Left colon (tissue), 2 donors: ENCODE measurements around the gene DLGAP1. TPM values are rescaled to one million over a fixed set of nuclear protein-coding genes. Genes with fewer than 3 reads are reported as not detected.

ENCODE experiments used
- ATAC-seq: fragments of 200-7000 bp; cut with Tn5 transposase; one replicate; pipeline ENCODE4 v1.9.1; 2020; ENCODE audit warnings: mild to moderate bottlenecking, moderate library complexity
- DNase-seq, 2 donors: peaks; one replicate each; pipeline ENCODE4 v3.0.0-alpha.2; 2020
- intact Hi-C, 2 donors: fragments of 100-400 bp; cut with DNase I in 1 of 2; cut with micrococcal nuclease in 1 of 2; formaldehyde crosslinking; loops; one replicate each; pipeline versions ENCODE4 v1.11.2 to v1.14.0; 2022; cut with DNase I, micrococcal nuclease
- total RNA-seq, 2 donors: library from RNA; stranded (reverse); fragmentation: NEBNext Ultra II Directional; extraction: Animal tissue kit (Norgen Biotek cat#: 25700); gene quantifications; one replicate each; pipeline ENCODE4 v1.2.1, GENCODE V29; 2021
- donor health status: DM: no; HTN: no; CAD: no.
- donor health status: DM: yes; HTN: yes; CAD: no.

Gene DLGAP1
- total RNA-seq, 2 donors from 2014 or later = 0.95 to 2.2 TPM

GRCh38 chr18:4125627-4126230 lies 329.4 kb downstream of the DLGAP1 start:
- DNase-seq (no peak), ATAC-seq (no peak)
- intact Hi-C loops = no loop called here

DNA sequence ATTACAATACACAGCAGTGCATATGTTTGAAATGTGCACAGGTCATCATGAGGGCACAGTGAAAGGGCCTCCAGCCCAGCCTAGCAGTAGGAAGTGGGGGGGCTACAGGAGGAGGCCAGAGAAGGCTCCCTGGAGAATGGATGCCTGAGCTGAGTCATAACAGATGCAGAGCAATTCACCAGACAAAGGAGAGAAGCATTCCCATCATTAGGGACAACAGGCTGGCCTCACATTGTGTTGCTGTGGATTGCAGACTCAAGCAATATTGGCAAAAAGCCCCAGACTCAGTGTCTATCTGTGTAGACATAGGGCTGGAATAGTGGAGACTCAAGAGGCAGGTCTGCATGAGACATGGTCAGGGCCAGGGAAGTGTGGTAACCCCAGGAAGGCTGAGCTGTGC lies 329.9 kb downstream of the DLGAP1 start:
- DNase-seq (no peak), ATAC-seq (no peak)
- intact Hi-C loops = no loop called here

DNA sequence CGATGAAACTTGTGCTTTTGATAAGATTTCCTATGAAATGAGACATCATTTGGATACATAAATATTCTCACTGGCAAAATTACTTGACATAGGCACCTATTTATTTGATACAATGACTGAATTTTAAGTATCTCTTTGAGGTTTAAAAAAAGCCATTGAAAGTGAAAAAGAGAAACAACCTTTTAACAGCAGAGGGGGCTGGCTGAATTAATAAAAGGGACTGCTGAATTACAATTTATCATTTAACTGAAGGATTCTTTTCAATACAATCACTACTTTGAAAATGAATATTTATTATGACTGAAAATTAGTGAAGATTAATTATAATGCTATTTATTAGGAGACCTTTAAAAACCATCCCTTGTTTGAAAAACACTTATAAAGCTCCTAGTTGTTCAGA lies 335.3 kb downstream of the DLGAP1 start:
- DNase-seq (no peak), ATAC-seq (no peak)
- intact Hi-C loops = no loop called here

DNA sequence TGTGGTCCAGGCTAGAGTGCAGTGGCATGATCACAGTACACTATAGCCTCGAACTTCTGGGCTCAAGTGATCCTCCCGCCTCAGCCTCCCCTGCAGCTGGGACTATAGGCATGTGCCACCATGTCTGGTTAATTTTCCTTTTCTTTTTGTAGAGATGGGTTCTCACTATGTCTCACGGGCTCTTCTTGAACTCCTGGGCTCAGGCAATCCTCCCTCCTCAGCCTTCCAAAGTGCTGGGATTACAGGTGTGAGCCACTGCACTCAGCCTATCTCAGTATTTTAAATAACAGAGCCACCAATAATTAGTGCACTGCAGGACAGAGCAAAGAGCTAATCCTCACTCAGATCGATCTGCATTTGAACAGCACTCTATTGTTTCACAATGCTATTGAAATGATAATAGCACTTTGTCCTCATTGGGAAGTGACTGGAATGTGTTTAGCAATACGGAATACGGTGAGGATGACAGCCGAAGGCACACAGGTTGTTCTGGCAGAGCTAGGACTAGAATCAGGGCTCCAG lies 335.9 kb downstream of the DLGAP1 start:
- DNase-seq (no peak), ATAC-seq (no peak)
- intact Hi-C loops = no loop called here

DNA sequence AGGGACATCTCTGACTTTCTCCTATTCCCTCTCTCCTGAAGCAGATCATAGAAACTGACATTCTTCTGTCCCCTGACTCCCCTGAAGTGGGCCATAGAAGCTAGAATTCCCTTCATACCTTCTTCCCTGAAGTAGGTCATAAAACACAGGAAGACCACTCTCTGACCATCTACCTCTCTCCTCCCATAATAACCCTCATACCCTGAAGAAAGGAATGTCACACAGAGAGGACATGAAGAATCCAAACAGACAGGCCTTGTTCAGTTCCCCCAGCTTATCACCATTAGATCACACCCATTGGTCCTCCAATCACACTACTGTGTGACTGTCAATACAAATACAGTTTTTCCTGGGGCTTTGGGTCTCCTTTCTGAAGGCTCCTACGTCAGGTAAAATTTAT lies 347.1 kb downstream of the DLGAP1 start:
- DNase-seq = no peak
- ATAC-seq = no peak
- intact Hi-C loops = loop anchor here in 1 of 2 donors (10.0 kb wide), 1 partner anchor 947 kb away; no protein-coding TSS in a partner anchor

- intact Hi-C loops = loop anchor here in 1 of 2 donors (10.0 kb wide), 1 partner anchor 948 kb away; no protein-coding TSS in a partner anchor
- ATAC-seq (no peak), DNase-seq (no peak)
Observed at GRCh38 chr18:4107049-4107467, 348.0 kb downstream of the DLGAP1 start.

DNA sequence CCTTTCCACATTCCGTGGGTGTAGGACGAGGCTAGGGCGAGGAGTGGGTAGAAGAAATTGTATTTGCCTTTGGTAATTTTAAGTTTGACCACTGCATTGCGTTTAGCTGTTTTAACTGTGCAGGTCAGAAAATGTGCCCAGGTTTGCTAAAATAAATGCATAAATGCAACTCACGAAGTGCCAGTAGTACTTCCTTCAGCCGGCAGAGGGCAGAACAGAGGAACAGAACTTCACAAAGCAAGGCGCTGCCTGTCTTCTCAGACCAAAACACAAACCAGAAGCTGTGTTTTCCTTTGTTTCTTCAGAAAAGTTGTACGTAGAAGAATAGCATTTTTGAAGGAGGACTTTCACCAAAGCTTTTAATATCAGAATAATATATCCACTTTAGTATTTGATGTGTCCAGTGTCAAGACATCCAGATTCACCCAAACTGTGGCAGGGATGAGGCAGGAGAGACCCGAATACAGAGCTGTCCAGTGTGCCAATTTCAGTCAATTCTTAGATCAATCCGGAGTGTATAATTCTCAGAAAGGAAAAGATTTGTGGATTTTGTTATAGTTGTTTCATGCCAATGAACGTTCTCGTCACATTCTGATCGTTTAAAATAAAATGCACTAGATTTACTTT lies 348.6 kb downstream of the DLGAP1 start:
- DNase-seq = peak in 1 of 2 donors; percentile 63
- ATAC-seq = peak; percentile 51
- intact Hi-C loops = loop anchor here in 1 of 2 donors (10.0 kb wide), 1 partner anchor 948 kb away; no protein-coding TSS in a partner anchor

DNA sequence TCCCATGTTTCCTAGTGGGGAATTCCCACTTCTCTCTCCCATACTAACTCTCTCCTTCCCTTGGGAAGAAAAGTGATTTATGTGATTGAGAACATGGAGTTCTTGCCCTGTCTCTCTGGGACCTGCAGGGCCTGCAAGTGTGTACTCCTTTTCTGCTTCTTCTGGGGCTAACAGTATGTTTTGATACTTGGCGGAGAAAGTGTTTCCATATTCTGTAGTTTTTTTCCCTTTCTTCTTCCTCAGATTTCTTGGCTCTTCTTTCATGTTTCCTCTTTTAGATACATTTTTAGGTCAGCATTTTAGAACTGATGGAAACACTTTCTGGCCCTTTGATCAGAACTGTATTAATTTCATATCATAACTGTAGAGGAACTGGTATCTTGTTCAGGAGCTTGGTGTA lies 352.2 kb downstream of the DLGAP1 start:
- DNase-seq (no peak), ATAC-seq (no peak)
- intact Hi-C loops = loop anchor here in 1 of 2 donors (10.0 kb wide), 1 partner anchor 952 kb away; no protein-coding TSS in a partner anchor

DNA sequence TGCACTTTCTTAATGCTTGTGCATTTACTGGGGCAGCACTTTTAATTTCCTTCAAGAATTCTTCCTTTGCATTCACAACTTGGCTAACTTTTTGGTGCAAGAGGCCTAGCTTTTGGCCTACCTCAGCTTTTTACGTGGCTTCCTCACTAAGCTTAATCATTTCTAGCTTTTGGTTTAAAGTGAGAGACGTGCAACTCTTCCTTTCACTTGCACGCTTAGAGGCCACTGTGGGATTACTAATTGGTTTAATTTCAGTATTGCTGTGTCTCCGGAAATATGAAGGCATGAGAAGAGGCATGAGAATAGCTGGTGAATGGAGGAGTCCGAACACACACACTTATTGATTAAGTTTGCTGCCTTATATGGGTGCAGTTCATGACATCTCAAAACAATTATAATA lies 354.1 kb downstream of the DLGAP1 start:
- DNase-seq (no peak), ATAC-seq (no peak)
- intact Hi-C loops = loop anchor here in 1 of 2 donors (10.0 kb wide), 1 partner anchor 954 kb away; no protein-coding TSS in a partner anchor

DNA sequence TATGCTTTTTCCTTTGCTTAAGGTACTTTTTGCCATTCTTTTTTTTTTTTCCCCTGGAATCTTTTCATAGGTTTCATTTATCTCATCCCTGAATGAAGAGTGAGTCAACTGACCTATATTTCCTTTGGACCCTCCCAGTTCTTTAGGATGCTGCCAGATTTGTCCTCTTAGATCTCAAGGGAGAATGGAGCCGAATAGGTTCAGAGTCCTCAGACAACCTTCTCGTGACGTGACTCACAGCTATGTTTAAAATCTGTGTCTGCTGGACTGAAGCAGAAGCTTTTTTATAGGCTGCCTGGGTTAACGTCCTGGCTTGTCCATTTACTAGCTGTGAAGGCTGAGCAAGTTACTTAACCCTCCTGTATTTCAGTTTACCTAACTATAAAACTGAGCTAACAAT lies 358.6 kb downstream of the DLGAP1 start:
- ATAC-seq = no peak
- no peak for DNase-seq
- intact Hi-C loops = no loop called here

DNA sequence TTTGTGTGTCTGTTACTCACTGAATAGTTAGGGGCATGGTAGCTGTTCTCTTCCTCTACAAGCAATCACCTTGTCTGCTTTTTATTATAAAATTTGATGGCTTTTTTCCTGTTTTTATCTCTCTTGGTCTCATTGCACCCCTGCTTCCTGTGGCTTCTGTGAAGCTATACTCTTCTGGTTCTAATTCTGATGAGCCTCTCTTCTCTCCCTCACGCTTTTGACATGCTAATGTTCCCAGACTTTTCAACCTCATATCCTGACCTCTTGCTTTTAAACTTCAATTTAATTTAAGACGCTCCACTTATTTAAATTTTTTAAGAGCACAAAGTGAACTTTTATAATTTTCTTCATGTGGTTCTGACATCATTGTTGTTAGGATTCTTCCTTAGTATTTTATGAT lies 361.4 kb downstream of the DLGAP1 start:
- no peak for DNase-seq
- intact Hi-C loops = no loop called here
- ATAC-seq = no peak

- intact Hi-C loops = no loop called here
- DNase-seq (no peak), ATAC-seq (no peak)
Observed at GRCh38 chr18:4084382-4084900, 370.7 kb downstream of the DLGAP1 start.

GRCh38 chr18:4078246-4078645 lies 376.9 kb downstream of the DLGAP1 start:
- no peak for ATAC-seq
- DNase-seq = no peak
- intact Hi-C loops = no loop called here

DNA sequence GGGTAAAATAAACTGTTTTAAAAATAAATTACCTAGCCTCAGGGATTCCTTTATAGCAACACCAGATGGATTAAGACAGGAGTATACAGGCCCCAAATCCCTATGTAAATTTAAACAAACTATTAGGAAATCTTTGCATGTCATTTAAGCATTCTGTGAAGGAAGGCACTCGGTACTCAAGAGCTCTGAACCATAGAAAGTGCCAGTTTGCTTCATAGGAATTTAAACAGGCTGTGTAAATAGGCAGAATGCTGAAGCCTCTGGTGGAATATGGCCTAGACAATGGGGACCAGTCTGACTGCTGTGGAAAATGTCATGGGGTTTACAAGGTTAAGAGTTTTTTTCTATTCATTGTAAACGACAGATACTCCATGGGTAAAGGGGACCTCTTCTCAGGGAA lies 377.4 kb downstream of the DLGAP1 start:
- DNase-seq (no peak), ATAC-seq (no peak)
- intact Hi-C loops = no loop called here

- intact Hi-C loops = no loop called here
- no peak for DNase-seq
- ATAC-seq = no peak
Observed at GRCh38 chr18:4077204-4077603, 377.9 kb downstream of the DLGAP1 start.

- DNase-seq = no peak
- intact Hi-C loops = no loop called here
- no peak for ATAC-seq
Observed at GRCh38 chr18:4074647-4075046, 380.5 kb downstream of the DLGAP1 start.

DNA sequence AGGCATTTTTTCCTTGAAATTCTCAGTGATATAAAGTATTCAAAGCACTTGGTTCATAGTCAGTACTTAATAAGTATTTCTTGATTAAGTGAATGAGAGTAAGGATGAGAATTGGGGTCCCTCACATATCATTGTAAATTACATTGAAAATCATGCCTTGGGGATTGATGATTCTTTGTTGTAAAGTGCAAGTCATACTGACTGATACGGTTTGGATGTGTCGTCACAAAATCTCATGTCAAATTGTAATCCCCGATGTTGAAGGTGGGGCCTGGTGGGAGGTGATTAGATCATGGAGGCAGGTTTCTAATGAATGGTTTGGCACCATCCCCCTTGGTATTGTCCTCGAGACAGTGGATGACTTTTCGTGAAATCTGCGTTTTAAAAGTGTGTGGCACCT lies 385.9 kb downstream of the DLGAP1 start:
- no peak for ATAC-seq
- intact Hi-C loops = loop anchor here in 1 of 2 donors (10.0 kb wide), 1 partner anchor 304 kb away; no protein-coding TSS in a partner anchor
- DNase-seq = no peak

- DNase-seq = peak in 1 of 2 donors; percentile 14
Observed at GRCh38 chr18:4068552-4069158, 386.5 kb downstream of the DLGAP1 start.

DNA sequence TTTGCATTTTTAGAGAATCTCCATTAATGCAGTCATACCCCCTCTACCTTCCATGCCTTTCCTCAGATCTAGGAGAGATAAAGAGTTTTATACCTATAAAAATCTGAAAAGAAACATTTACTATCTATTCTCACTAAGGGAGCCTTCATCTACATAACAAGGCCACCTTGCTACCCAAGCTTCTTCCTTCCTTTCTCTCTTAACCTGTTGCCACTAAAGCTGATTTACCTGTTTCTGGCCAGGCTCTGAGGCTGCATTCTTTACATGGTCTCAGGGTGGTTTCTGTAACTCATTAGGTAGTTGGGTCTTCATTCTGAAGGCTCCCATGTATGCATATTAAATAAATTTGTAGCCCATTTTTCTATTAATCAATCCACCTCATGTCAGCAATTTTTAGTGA lies 391.6 kb downstream of the DLGAP1 start:
- DNase-seq (no peak), ATAC-seq (no peak)
- intact Hi-C loops = loop anchor here in 1 of 2 donors (10.0 kb wide), 1 partner anchor 299 kb away; no protein-coding TSS in a partner anchor

More at GRCh38 chr18:4068552-4069158, 386.5 kb downstream of the DLGAP1 start:
- intact Hi-C loops = loop anchor here in 1 of 2 donors (10.0 kb wide), 1 partner anchor 304 kb away; no protein-coding TSS in a partner anchor
- no peak for ATAC-seq
